Retina (tissue), 1 donor: ENCODE data around the gene CNTNAP2.
"Not testable (repeated sequence)": the region's sequence is repeated elsewhere in the genome, so short reads cannot be mapped to it uniquely, and the experiment has no call there.

Experiments used
- DNase-seq: peaks from one replicate; pipeline ENCODE4 v3.0.0-alpha.2; 2016

The CNTNAP2 gene

DNA sequence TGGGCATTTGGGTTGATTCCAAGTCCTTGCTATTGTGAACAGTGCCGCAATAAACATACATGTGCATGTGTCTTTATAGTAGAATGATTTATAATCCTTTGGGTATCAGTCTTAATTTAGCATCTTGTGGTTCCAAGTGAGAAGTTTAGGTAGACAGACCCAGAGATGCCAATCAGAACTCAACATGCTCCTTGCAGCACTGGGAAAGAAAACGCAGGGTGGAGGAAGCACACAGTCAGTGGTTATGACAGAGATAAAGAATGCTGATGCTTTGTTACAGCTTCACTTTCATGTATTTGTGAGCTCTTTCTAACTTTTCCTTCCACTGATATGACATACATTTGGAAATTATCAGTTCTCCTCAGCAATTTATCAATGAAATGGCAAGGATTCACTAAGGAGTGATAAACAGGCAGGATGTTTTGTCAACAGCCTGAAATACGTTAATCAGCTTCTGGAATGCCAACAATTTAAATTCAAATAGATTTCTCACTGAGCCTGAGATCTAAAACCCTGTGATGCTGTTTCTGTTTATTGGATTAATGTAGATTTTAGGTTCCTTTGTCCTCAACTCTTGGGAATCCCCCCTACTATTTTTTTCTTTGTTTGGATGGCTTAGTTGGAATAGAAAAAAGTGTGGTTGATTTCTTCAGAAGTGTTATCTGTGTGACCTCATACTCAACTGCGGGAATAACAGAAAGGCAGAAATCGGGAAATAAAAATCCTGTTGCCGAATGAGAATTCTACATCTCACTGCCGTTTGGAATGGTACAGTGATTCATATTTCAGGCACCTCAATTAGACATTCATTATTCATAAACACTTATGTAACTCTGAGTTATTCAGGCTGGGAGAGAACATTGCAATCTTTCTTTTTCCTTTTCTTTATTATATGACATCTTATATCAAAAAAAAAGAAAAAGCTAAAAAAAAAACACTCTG, 675.0 kb downstream of the CNTNAP2 start:
- DNase-seq: no peak

GRCh38 chr7:146804620-146805019, 688.0 kb downstream of the CNTNAP2 start:
- no peak for DNase-seq

- DNase-seq: no peak
These were observed 688.5 kb downstream of the CNTNAP2 start for GRCh38 chr7:146805082-146805481.

GRCh38 chr7:146826329-146826728, 709.7 kb downstream of the CNTNAP2 start:
- peak; percentile 60 for DNase-seq

GRCh38 chr7:146830686-146831085, 714.1 kb downstream of the CNTNAP2 start:
- no peak for DNase-seq

GRCh38 chr7:146831875-146832274, 715.3 kb downstream of the CNTNAP2 start:
- no peak for DNase-seq

DNA sequence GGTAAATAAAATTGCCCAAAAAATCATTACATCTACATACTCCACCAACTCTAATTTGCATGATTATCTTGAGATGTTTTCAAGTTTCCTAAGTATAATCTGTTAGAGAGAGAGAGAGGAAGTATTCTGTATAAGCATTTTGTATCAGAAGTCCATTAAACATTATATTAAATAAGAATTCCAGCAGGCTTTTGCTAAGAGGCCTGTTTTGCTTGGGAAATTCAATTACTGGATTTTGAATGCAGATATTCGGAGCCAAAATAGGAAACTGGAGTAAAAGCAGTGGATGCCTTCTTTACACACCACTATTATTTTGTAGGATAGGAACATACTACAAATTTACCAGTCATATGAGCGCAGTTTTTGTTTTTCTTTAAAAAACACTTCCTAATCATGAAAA, 727.8 kb downstream of the CNTNAP2 start:
- no peak for DNase-seq

GRCh38 chr7:146858690-146859089, 742.1 kb downstream of the CNTNAP2 start:
- no peak for DNase-seq

GRCh38 chr7:146861701-146862100, 745.1 kb downstream of the CNTNAP2 start:
- no peak for DNase-seq

DNA sequence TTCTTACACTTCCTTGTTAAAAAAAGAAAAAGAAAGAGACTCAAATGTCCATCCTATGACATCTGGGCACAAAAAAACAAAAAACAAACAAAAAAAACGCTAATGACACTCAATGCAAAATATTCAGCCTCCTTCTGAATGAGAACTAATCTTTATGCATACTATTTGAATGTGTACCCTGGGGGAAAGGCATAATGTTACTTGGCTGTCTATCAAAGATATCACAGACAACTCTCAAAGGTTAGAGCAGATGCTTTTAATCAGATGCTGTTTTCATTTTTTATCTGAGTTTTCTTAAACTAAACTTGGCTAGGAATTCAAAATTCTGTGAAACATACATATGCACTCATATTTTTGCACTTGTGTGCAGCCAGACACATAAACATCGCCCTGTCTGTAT, 745.8 kb downstream of the CNTNAP2 start:
- no peak for DNase-seq

DNA sequence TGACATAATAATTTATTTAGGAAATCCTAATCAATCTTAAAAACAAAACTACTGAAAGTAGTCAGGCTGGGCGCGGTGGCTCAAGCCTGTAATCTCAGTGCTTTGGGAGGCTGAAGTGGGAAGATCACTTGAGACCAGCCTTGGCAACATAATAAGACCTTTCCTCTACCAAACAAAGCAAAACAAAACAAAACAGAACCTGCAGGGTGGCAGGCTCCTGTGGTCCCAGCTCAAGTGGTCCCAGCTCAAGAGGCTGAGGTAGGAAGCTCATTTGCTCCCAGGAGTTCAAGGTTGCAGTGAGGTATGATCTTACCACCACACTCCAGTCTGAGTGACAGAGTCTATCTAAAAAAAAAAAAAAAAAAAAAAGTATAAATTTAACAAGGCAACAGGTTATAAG, 748.0 kb downstream of the CNTNAP2 start:
- no peak for DNase-seq

DNA sequence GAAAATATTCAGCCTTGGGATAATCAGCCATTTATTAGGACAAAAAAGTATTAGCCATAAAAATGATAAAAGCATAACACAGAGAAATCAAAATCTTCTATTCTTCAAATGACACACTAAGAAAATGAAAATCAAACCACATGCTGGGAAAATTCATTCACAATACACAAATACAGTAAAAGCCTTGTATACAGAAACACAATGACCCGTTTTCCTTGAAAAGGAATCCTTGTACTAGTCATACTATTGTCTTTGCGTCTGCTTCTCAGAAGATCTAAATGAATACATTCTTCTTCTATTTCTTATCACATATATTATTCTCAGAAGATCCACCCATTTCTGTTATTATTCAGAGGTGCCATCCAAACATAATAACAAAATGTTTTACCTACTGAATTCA, 749.1 kb downstream of the CNTNAP2 start:
- DNase-seq: no peak

- DNase-seq: no peak
These were observed 758.1 kb downstream of the CNTNAP2 start for GRCh38 chr7:146874722-146875121.

- DNase-seq: no peak
These were observed 758.7 kb downstream of the CNTNAP2 start for GRCh38 chr7:146875237-146875785.

DNA sequence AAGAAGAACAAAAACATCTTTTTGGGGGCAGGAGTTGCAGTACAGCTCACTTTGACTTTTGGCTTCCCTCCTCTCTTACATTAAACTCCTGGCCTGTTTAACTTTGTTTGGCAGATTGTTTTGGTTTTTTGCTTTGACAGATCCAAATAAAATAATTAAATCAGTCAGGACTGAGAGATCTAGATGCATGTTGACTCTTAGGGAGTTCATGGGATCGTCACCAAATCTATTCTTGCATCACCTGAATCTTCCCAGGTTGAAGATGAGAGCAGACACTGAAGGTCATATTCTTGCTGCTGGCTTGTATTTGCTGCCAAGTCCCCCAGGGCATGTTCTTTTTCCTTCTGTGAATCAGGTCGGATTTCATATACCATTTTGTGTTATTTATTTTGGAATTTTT, 759.4 kb downstream of the CNTNAP2 start:
- no peak for DNase-seq

- DNase-seq: no peak
These were observed 759.8 kb downstream of the CNTNAP2 start for GRCh38 chr7:146876411-146876810.

GRCh38 chr7:146878901-146879300, 762.3 kb downstream of the CNTNAP2 start:
- DNase-seq: no peak

DNA sequence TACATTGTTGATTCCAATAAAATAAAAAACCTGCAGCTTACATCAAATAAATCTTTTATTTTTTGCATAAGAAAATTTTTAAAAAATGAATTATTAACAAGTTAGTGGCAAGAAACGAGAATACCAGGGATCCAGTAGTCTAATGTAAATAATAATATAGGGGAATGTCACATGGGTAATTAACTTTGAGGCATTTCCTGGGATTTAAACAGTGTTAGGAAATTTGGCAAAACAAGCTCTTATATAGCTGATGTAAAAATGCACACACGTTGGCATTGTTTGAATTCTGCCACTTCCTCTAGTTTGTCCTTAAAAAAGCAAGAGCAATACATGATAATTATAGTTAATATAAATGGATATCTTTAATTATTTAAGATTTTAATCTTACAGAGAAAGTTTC, 768.6 kb downstream of the CNTNAP2 start:
- no peak for DNase-seq

- no peak for DNase-seq
These were observed 773.4 kb downstream of the CNTNAP2 start for GRCh38 chr7:146889806-146890555.

- no peak for DNase-seq
These were observed 775.5 kb downstream of the CNTNAP2 start for GRCh38 chr7:146892151-146892550.

DNA sequence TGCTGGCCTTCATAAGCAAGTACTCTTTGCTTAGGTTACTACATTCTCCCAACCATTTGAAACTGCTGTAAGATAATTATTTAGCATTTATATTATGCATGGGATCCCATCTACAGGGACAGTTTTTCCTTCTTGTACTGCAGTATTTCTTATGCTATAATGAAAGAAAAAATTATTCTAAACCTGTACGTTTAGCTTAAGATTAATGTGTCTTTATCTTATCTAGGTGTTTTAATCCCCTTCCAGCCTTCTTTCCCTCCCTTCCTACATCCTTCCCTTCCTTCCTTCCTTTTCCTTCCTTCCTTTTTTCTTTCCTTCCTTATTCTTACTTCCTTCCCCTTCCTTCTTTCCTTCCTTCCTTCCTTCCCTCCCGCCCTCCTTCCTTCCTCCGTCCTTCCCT, 778.3 kb downstream of the CNTNAP2 start:
- no peak for DNase-seq

- DNase-seq: no peak
These were observed 785.7 kb downstream of the CNTNAP2 start for GRCh38 chr7:146902266-146902665.

DNA sequence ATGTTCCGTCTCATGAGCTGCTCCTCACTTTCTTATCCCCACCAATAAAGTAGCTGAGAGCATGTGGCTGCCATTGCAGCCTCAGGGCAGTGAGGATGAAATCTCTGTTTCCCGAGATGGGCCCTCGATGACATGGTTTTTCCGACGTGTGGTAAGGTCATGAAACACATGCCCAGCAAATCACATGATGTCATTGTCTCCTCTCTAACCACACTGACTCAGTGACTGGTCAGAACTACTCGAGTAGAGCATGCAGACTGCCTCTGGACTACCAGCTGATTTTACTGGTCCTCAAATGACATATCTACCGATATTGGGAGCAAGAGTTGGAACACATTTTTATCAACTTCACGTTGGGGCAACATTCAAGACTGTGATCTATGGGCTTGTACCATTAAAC, 786.1 kb downstream of the CNTNAP2 start:
- no peak for DNase-seq

DNA sequence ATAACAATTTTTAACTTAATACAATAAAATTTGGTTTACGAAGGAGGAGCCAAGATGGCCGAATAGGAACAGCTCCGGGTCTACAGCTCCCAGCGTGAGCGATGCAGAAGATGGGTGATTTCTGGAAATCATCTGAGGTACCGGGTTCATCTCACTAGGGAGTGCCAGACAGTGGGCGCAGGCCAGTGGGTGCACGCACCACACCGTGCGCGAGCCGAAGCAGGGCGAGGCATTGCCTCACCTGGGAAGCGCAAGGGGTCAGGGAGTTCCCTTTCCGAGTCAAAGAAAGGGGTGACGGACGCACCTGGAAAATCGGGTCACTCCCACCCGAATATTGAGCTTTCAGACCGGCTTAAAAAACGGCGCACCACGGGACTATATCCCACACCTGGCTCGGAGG, 789.1 kb downstream of the CNTNAP2 start:
- DNase-seq: not testable (repeated sequence)
